SK-N-SH treated with all-trans-retinoic acid at 6 μM for 48 hours (cell line): ENCODE data around the gene DNAJB4.

ENCODE experiments used
- ATAC-seq: fragments of 200-7000 bp; cut with Tn5 transposase; 3 replicates; pipeline ENCODE4 v1.9.1; 2020; ENCODE audit warnings: mild to moderate bottlenecking, moderate library complexity
- ARNTL ChIP-seq: fragments of 450-650 bp; formaldehyde crosslinking; IDR thresholded peaks from 2 replicates; pipeline ENCODE4 v1.5.0; 2020; ENCODE audit warnings: low read depth, mild to moderate bottlenecking, moderate library complexity, borderline replicate concordance
- BACH2 ChIP-seq: fragments of 250-450 bp; sonication (Bioruptor Pico); IDR thresholded peaks from 2 replicates; pipeline ENCODE4 v1.9.0; 2021; ENCODE audit warnings: mild to moderate bottlenecking, borderline replicate concordance
- CSDC2 ChIP-seq: fragments of 250-450 bp; sonication (Bioruptor Pico); IDR thresholded peaks from 2 replicates; pipeline ENCODE4 v1.5.0; 2020; ENCODE audit warnings: mild to moderate bottlenecking, moderate library complexity
- ESRRG ChIP-seq: fragments of 250-450 bp; sonication (Bioruptor Pico); IDR thresholded peaks from 2 replicates; pipeline ENCODE4 v1.6.1; 2021; ENCODE audit warnings: mild to moderate bottlenecking
- GLIS3 ChIP-seq: fragments of 250-450 bp; sonication (Bioruptor Pico); IDR thresholded peaks from 2 replicates; pipeline ENCODE4 v1.5.0; 2020; ENCODE audit warnings: mild to moderate bottlenecking, moderate library complexity
- OSR1 ChIP-seq: fragments of 250-450 bp; sonication (Bioruptor Pico); IDR thresholded peaks from 2 replicates; pipeline ENCODE4 v1.8.0; 2022; ENCODE audit warnings: moderate library complexity, mild to moderate bottlenecking, inconsistent platforms
- PPARA ChIP-seq: fragments of 250-450 bp; sonication (Bioruptor Pico); IDR thresholded peaks from 2 replicates; pipeline ENCODE4 v1.5.0; 2020; ENCODE audit warnings: mild to moderate bottlenecking, borderline replicate concordance
- RARB ChIP-seq: fragments of 250-450 bp; sonication (Bioruptor Pico); IDR thresholded peaks from 2 replicates; pipeline ENCODE4 v1.8.0; 2021; ENCODE audit warnings: mild to moderate bottlenecking, moderate library complexity
- SNAI2 ChIP-seq: fragments of 250-450 bp; sonication (Bioruptor Pico); IDR thresholded peaks from 2 replicates; pipeline ENCODE4 v1.5.0; 2020; ENCODE audit warnings: mild to moderate bottlenecking, moderate library complexity
- TCF4 ChIP-seq: fragments of 250-450 bp; sonication (Bioruptor Pico); IDR thresholded peaks from 2 replicates; pipeline ENCODE4 v1.8.0; 2021; ENCODE audit warnings: mild to moderate bottlenecking, moderate library complexity, borderline replicate concordance
- TOX ChIP-seq: fragments of 250-450 bp; sonication (Bioruptor Pico); IDR thresholded peaks from 2 replicates; pipeline ENCODE4 v1.8.0; 2021; ENCODE audit warnings: mild to moderate bottlenecking, moderate library complexity, borderline replicate concordance
- ZC3H10 ChIP-seq: fragments of 250-450 bp; sonication (Bioruptor Pico); IDR thresholded peaks from 2 replicates; pipeline ENCODE4 v1.5.1; 2021; ENCODE audit warnings: mild to moderate bottlenecking, moderate library complexity
- ZFP3 ChIP-seq: fragments of 250-450 bp; sonication (Bioruptor Pico); IDR thresholded peaks from 2 replicates; pipeline ENCODE4 v1.5.0; 2020; ENCODE audit warnings: mild to moderate bottlenecking, moderate library complexity
- ZFP30 ChIP-seq: fragments of 450-650 bp; formaldehyde crosslinking; IDR thresholded peaks from 2 replicates; pipeline ENCODE4 v1.5.0; 2022; ENCODE audit warnings: mild to moderate bottlenecking, moderate library complexity
- ZNF565 ChIP-seq: fragments of 450-650 bp; formaldehyde crosslinking; conservative IDR thresholded peaks from 2 replicates; pipeline ENCODE4 v1.5.0; 2020; ENCODE audit warnings: low read depth, mild to moderate bottlenecking, moderate library complexity
- ZNF70 ChIP-seq: fragments of 450-650 bp; formaldehyde crosslinking; IDR thresholded peaks from 2 replicates; pipeline ENCODE4 v1.5.0; 2020; ENCODE audit warnings: mild to moderate bottlenecking, moderate library complexity
- ZNF8 ChIP-seq: fragments of 450-650 bp; formaldehyde crosslinking; IDR thresholded peaks from 2 replicates; pipeline ENCODE4 v1.5.0; 2020; ENCODE audit warnings: mild to moderate bottlenecking, moderate library complexity
- TF ChIP-seq, protein P1 (sequence below): fragments of 250-450 bp; sonication (Bioruptor Pico); IDR thresholded peaks from 2 replicates; pipeline ENCODE4 v1.5.0; 2020; ENCODE audit warnings: mild to moderate bottlenecking, moderate library complexity
- TF ChIP-seq, protein P2 (sequence below): fragments of 250-450 bp; sonication (Bioruptor Pico); IDR thresholded peaks from 2 replicates; pipeline ENCODE4 v1.8.0; 2021; ENCODE audit warnings: low read depth, mild to moderate bottlenecking, moderate library complexity, borderline replicate concordance
- TF ChIP-seq, protein P3 (sequence below): fragments of 250-450 bp; sonication (Bioruptor Pico); IDR thresholded peaks from 2 replicates; pipeline ENCODE4 v1.5.1; 2020; ENCODE audit warnings: low read depth, mild to moderate bottlenecking, moderate library complexity

Gene DNAJB4

DNA sequence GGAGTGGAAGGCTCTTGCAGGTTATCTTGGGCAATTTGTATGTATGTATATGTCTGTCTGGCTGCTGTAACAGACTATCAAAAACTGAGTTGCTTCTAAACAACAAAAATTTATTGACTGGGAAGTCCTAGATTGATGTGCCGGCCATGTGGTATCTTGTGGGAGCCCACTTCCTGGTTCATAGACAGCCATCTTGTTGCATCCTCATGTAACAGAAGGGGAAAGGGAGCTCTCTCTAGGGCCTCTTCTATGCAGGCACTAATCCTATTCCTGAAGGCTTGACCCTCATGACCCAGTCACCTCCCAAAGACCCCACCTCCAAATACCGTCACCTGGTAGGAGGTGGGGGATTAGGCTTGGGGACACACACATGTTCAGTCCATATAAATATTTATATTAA lies 50.2 kb downstream of the DNAJB4 start (continued):
- TF ChIP-seq TCF4 (no peak), RARB (no peak)

- ATAC-seq = no peak
- TF ChIP-seq ZFP3 (CRISPR knock-in tag) = no peak
- no peak for TF ChIP-seq OSR1
- no peak for TF ChIP-seq SNAI2 (CRISPR knock-in tag)
- TF ChIP-seq, protein P1, sequence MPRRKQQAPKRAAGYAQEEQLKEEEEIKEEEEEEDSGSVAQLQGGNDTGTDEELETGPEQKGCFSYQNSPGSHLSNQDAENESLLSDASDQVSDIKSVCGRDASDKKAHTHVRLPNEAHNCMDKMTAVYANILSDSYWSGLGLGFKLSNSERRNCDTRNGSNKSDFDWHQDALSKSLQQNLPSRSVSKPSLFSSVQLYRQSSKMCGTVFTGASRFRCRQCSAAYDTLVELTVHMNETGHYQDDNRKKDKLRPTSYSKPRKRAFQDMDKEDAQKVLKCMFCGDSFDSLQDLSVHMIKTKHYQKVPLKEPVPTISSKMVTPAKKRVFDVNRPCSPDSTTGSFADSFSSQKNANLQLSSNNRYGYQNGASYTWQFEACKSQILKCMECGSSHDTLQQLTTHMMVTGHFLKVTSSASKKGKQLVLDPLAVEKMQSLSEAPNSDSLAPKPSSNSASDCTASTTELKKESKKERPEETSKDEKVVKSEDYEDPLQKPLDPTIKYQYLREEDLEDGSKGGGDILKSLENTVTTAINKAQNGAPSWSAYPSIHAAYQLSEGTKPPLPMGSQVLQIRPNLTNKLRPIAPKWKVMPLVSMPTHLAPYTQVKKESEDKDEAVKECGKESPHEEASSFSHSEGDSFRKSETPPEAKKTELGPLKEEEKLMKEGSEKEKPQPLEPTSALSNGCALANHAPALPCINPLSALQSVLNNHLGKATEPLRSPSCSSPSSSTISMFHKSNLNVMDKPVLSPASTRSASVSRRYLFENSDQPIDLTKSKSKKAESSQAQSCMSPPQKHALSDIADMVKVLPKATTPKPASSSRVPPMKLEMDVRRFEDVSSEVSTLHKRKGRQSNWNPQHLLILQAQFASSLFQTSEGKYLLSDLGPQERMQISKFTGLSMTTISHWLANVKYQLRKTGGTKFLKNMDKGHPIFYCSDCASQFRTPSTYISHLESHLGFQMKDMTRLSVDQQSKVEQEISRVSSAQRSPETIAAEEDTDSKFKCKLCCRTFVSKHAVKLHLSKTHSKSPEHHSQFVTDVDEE (CRISPR knock-in tag) = no peak
- TF ChIP-seq PPARA (CRISPR knock-in tag) = no peak
- TF ChIP-seq ZNF70 (CRISPR knock-in tag) = no peak
- TF ChIP-seq ZNF8 (CRISPR knock-in tag) = no peak
- TF ChIP-seq ZFP30 = no peak
These were observed 50.9 kb downstream of the DNAJB4 start for GRCh38 chr1:78055565-78056132.

DNA sequence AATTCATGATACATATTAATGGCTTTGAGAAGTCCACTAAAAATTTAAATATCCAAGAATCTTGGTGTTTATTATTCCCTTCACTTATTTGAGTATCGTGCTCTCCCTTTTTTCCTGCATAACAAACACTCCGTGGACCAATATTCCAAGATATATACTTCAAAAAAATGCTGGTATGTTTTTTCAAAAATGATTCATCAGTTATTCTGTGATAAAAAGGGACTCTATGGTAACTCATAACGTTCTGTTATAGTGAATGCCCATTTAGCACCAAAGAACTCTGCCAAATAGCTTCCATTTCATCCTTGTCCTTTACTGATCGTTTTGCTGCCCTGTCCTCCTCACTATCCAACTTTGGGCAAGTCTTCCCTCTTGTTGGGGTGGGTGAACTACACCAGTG lies 53.9 kb downstream of the DNAJB4 start:
- TF ChIP-seq RARB (no peak), TCF4 (no peak), ZNF8 (CRISPR knock-in tag) (no peak), SNAI2 (CRISPR knock-in tag) (no peak)
- TF ChIP-seq, protein P2, sequence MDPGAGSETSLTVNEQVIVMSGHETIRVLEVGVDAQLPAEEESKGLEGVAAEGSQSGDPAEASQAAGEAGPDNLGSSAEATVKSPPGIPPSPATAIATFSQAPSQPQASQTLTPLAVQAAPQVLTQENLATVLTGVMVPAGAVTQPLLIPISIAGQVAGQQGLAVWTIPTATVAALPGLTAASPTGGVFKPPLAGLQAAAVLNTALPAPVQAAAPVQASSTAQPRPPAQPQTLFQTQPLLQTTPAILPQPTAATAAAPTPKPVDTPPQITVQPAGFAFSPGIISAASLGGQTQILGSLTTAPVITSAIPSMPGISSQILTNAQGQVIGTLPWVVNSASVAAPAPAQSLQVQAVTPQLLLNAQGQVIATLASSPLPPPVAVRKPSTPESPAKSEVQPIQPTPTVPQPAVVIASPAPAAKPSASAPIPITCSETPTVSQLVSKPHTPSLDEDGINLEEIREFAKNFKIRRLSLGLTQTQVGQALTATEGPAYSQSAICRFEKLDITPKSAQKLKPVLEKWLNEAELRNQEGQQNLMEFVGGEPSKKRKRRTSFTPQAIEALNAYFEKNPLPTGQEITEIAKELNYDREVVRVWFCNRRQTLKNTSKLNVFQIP (CRISPR knock-in tag) = no peak
- no peak for ATAC-seq

DNA sequence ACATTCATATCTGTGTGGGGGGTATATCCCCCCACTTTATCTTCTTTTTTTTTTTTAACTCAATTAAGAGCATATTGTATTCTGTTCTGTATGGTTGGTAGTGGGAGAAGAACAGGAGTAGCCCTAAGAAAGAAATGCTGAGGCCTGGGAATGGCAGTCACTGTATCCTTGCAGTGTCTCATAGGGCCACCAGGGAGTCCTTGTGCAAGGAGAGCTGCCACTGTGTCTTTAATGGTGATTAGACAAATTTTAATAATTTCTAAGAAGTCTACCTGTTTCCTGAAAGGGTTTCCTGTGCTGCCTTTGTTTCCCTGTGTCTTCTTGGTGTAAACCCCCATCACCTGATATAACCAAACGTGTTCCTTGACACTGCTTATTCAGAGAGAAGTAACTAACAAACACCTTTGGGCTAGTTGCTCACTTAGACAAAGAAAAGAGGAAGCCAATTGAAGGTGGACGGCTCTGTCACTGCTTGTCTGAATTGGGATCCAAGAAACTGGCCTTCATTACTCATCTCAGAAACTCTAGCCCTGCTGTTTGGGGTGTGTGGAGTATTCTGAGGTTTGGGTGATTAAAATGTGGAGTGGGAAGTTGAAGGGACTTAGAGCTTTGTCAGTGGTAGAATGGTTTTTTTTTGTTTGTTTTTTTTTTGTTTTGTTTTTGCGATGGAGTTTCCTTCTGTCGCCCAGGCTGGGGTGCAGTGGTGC lies 56.3 kb downstream of the DNAJB4 start:
- ATAC-seq = peak; percentile 40; the same call in 1 of the 3 replicates
- TF ChIP-seq TOX (CRISPR knock-in tag) = no peak
- no peak for TF ChIP-seq BACH2 (CRISPR knock-in tag)
- no peak for TF ChIP-seq ZFP30
- TF ChIP-seq GLIS3 = no peak
- TF ChIP-seq, protein P2 (CRISPR knock-in tag) = no peak
- TF ChIP-seq RARB = no peak
- TF ChIP-seq, protein P3, sequence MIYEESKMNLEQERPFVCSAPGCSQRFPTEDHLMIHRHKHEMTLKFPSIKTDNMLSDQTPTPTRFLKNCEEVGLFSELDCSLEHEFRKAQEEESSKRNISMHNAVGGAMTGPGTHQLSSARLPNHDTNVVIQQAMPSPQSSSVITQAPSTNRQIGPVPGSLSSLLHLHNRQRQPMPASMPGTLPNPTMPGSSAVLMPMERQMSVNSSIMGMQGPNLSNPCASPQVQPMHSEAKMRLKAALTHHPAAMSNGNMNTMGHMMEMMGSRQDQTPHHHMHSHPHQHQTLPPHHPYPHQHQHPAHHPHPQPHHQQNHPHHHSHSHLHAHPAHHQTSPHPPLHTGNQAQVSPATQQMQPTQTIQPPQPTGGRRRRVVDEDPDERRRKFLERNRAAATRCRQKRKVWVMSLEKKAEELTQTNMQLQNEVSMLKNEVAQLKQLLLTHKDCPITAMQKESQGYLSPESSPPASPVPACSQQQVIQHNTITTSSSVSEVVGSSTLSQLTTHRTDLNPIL = no peak
- no peak for TF ChIP-seq ZNF565 (CRISPR knock-in tag)
- no peak for TF ChIP-seq ZNF70 (CRISPR knock-in tag)
- TF ChIP-seq ESRRG = no peak
- TF ChIP-seq ZFP3 (CRISPR knock-in tag) = no peak
- no peak for TF ChIP-seq CSDC2 (CRISPR knock-in tag)
- no peak for TF ChIP-seq PPARA (CRISPR knock-in tag)
- TF ChIP-seq OSR1 = no peak
- TF ChIP-seq, protein P1 (CRISPR knock-in tag) = no peak
- TF ChIP-seq ARNTL (CRISPR knock-in tag) = no peak
- TF ChIP-seq ZC3H10 = no peak
- no peak for TF ChIP-seq TCF4
- TF ChIP-seq SNAI2 (CRISPR knock-in tag) = no peak
